ENCODE measurements around the gene BMPER.

- TF ChIP-seq CTCF (IDR thresholded peaks at IDR 0.05) (no peak), EP300 (IDR thresholded peaks at IDR 0.05) (no peak), POLR2A (IDR thresholded peaks at IDR 0.05) (no peak)
Observed at GRCh38 chr7:34025600-34025999, 120.3 kb downstream of the BMPER start.

All from stomach (tissue), 4 donors.